Measurements from ENCODE around the gene CRAT.

The CRAT gene

GRCh38 chr9:129108805-129109536, 1.6 kb downstream of the CRAT start:
- DNase-seq = no peak

- no peak for DNase-seq
Measured at GRCh38 chr9:129108083-129108804, 2.3 kb downstream of the CRAT start.

GRCh38 chr9:129107651-129108050, 2.9 kb downstream of the CRAT start:
- no peak for DNase-seq

GRCh38 chr9:129105857-129106694, 4.5 kb downstream of the CRAT start:
- no peak for DNase-seq

GRCh38 chr9:129104051-129104450, 6.5 kb downstream of the CRAT start:
- no peak for DNase-seq

- DNase-seq = no peak
Measured at GRCh38 chr9:129103595-129103965, 7.0 kb downstream of the CRAT start.

GRCh38 chr9:129102791-129103594, 7.6 kb downstream of the CRAT start:
- DNase-seq = no peak

- DNase-seq = no peak
Measured at GRCh38 chr9:129102095-129102525, 8.5 kb downstream of the CRAT start.

- DNase-seq = no peak
Measured at GRCh38 chr9:129101279-129101678, 9.3 kb downstream of the CRAT start.

GRCh38 chr9:129100383-129101169, 10.0 kb downstream of the CRAT start:
- no peak for DNase-seq

GRCh38 chr9:129098328-129098727, 12.3 kb downstream of the CRAT start:
- no peak for DNase-seq

- DNase-seq = no peak
Measured at GRCh38 chr9:129097671-129098306, 12.8 kb downstream of the CRAT start.

GRCh38 chr9:129095908-129096307, 14.7 kb downstream of the CRAT start:
- DNase-seq = no peak

GRCh38 chr9:129095170-129095667, 15.4 kb downstream of the CRAT start:
- no peak for DNase-seq

- no peak for DNase-seq
Measured at GRCh38 chr9:129094387-129095169, 16.0 kb downstream of the CRAT start.

GRCh38 chr9:129093602-129094386, 16.8 kb downstream of the CRAT start:
- DNase-seq = no peak

GRCh38 chr9:129089246-129089645, 21.3 kb downstream of the CRAT start:
- DNase-seq = no peak

GRCh38 chr9:129084087-129084486, 26.5 kb downstream of the CRAT start:
- no peak for DNase-seq

GRCh38 chr9:129081388-129081904, 29.1 kb downstream of the CRAT start:
- no peak for DNase-seq
